ENCODE data around the gene CDKL4.

The CDKL4 gene

DNA sequence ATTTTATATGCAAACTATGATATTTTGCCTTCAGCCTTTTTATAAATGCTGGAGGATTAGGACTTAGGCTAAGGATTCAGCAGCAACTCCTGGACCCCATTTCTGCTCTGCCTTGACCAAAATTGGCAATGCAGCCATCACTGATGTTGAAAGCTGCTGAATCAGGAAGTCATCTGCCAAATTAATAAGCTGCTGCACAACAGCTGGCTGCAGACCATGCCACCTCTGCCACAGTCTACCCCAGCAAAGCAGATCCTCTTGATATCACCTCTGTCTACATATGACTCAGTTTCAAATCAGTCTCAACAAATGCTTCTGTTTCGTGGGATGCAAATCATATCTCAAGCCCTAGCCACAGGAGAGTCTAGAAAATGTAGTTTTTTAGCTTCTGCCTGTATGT, 115.8 kb downstream of the CDKL4 start:
- no peaks in the 10 kb centered on the region for H3K36me3 ChIP-seq (replicated peaks; ENCODE audit: low read depth, low read length)
- no peaks in the 10 kb centered on the region for H4K20me1 ChIP-seq (ENCODE audit: insufficient read depth, low read length)
- peak overlapping the region; percentile 41 for H3K4me3 ChIP-seq (ENCODE audit: low read length)
- H3K4me1 ChIP-seq (ENCODE audit: low read length): peaks cover 48% of the 10 kb centered on the region
- H3K79me2 ChIP-seq (ENCODE audit: low read length): peaks cover 10% of the 10 kb centered on the region
- TF ChIP-seq, protein P1, sequence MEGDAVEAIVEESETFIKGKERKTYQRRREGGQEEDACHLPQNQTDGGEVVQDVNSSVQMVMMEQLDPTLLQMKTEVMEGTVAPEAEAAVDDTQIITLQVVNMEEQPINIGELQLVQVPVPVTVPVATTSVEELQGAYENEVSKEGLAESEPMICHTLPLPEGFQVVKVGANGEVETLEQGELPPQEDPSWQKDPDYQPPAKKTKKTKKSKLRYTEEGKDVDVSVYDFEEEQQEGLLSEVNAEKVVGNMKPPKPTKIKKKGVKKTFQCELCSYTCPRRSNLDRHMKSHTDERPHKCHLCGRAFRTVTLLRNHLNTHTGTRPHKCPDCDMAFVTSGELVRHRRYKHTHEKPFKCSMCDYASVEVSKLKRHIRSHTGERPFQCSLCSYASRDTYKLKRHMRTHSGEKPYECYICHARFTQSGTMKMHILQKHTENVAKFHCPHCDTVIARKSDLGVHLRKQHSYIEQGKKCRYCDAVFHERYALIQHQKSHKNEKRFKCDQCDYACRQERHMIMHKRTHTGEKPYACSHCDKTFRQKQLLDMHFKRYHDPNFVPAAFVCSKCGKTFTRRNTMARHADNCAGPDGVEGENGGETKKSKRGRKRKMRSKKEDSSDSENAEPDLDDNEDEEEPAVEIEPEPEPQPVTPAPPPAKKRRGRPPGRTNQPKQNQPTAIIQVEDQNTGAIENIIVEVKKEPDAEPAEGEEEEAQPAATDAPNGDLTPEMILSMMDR (IDR thresholded peaks at IDR 0.05; ENCODE audit: low read depth, low read length): no peak
- no peak for TF ChIP-seq EZH2phosphoT487 (IDR thresholded peaks at IDR 0.05; ENCODE audit: low read depth)
- H3K9me3 ChIP-seq (ENCODE audit: insufficient read depth, low read length): no peaks in the 10 kb centered on the region
- peak overlapping the region; percentile 71 for H3K4me2 ChIP-seq (ENCODE audit: low read length)
- H3K9ac ChIP-seq (ENCODE audit: low read length): peak overlapping the region; percentile 61
- H3K27ac ChIP-seq (ENCODE audit: low read length): peak overlapping the region; percentile 89
- H3K27me3 ChIP-seq (ENCODE audit: low read depth, low read length): no peaks in the 10 kb centered on the region
- peak overlapping the region; percentile 37 for H2AFZ ChIP-seq (ENCODE audit: low read depth, low read length)
